AG09309 (cell line): ENCODE measurements around the gene TGFBR2.

Experiments used
- DNase-seq: peaks from one replicate; pipeline ENCODE4 v3.0.0-alpha.2; 2010; ENCODE audit warnings: low read depth
- H3K4me3 ChIP-seq: 2 replicates; pipeline ENCODE4 v1.5.1; 2011; ENCODE audit warnings: mild to moderate bottlenecking, low read depth, low read length, moderate library complexity; ENCODE audit not compliant: control insufficient read depth
- TF ChIP-seq, protein P1 (sequence below): IDR thresholded peaks from 2 replicates; pipeline ENCODE4 v1.5.1; 2011; ENCODE audit warnings: mild to moderate bottlenecking, low read depth, low read length, inconsistent platforms; ENCODE audit not compliant: insufficient read depth, control insufficient read depth; ENCODE audit errors: missing control alignments

Gene TGFBR2

DNA sequence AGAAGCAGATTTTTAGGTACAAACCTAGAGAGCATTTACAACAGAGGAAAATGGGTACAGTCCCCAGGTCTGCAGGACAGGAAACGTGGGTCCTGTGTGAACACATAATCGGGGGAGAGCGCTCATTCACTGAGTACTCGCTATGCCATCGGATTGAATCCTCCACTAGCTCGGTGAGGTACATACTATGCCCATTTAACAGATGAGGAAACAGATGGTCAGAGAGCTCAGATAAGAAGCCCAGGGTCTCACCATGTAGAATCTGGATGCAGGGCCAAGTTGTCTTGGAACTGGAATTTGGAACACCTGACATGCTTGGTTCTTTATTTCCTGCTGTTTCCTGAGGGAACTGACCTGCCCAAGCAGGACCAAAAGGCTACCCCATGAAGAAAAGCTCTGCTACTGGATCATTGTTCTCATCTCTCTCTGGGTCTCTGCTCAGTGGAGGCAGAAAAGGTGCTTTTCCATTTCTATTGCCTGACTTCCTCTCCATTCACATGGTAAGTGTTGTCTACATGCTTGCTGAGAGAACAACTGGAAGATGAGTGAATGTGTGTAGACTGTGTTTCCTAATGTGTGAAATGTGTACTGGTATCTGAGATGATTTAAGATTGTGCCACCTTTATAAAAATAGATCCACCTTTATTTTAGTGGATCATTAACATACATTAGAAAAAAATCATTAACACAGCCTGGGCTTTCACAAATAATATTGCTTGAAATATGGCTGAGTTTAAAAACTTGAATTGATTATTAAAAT is 89.1 kb downstream of the TGFBR2 start:
- TF ChIP-seq, protein P1, sequence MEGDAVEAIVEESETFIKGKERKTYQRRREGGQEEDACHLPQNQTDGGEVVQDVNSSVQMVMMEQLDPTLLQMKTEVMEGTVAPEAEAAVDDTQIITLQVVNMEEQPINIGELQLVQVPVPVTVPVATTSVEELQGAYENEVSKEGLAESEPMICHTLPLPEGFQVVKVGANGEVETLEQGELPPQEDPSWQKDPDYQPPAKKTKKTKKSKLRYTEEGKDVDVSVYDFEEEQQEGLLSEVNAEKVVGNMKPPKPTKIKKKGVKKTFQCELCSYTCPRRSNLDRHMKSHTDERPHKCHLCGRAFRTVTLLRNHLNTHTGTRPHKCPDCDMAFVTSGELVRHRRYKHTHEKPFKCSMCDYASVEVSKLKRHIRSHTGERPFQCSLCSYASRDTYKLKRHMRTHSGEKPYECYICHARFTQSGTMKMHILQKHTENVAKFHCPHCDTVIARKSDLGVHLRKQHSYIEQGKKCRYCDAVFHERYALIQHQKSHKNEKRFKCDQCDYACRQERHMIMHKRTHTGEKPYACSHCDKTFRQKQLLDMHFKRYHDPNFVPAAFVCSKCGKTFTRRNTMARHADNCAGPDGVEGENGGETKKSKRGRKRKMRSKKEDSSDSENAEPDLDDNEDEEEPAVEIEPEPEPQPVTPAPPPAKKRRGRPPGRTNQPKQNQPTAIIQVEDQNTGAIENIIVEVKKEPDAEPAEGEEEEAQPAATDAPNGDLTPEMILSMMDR: no peak
- no peak for DNase-seq

DNA sequence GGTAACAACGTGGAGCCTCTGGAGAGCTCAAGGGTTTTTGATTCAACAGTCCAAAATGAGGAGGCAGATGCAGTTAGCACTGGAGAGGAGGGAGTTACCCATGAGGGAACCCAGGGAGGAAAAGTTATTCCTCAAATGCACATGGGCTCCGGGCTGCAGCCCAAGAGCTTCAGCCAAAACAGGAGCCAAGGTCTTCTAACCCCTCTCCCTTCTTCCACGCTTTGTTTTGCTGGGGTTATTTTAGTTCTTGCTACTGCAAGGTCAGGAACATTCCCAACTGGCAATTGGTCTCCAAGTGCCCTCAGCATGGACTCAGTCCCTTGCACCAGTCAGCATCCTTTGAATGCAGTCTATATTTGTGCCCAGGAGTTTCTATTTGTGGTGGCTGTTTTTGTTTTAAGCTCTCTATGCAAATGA is 90.0 kb downstream of the TGFBR2 start:
- no peak overlapping the region for H3K4me3 ChIP-seq
- DNase-seq: no peak
- TF ChIP-seq, protein P1: no peak

More for the DNA sequence above, 89.1 kb downstream of the TGFBR2 start:
- no peak overlapping the region for H3K4me3 ChIP-seq

DNA sequence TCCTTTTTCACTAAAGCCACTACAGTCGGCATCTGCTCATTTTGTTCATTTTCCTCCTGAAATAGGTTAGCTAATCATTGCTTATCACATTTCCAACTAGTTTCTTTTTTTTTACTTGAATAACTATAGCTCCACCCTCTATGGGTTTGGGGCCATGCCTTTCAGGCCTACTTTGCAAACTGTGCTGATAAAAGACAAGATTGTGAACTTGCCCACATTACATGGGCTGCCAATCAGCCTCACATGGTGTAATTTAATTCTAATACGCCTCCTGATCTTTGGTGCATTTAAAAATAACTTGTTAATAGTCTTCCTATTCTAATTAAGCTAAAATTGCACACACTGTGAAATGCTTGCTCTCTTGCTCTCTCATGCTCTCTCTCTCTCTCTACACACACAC is 90.5 kb downstream of the TGFBR2 start:
- no peak for DNase-seq

DNA sequence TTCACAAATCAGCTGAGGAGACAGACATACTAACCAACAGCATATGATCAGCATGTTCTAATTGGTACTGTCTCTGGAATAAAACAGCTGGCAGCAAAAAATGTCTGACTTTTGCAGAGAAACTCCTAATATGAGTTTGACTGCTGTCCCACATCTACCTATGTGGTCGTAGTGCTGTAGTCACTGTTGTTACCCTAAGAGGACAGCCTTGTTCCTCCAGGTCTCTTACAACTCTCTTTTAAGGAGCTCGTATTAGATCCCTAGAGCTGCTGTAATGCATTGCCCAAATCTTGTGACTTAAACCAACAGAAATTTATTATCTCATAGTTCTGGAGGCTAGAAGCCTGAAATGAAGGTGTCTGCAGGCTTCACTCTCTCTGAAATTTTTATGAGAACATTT is 92.1 kb downstream of the TGFBR2 start:
- no peak for DNase-seq
- TF ChIP-seq, protein P1: no peak
- no peak overlapping the region for H3K4me3 ChIP-seq

More for the DNA sequence above, 90.5 kb downstream of the TGFBR2 start:
- H3K4me3 ChIP-seq: no peak overlapping the region
- TF ChIP-seq, protein P1: no peak

DNA sequence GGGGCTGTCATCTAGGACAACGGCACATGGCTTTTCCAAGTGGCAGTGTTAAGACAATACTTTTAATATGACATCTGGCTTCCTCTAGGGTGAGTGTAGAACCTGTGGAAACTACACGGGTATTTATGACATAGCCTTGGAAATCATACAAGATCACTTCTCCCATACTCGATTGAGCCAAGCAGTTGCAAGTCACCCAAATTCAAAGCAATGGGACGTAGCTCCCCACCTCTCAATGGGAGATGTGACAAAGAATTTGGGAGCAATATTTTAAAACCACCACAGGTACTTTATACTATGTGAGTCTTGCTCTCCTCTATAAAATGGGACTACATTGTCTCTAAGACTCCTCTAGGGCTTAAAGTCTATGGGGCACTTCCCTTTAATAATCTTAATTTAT is 93.5 kb downstream of the TGFBR2 start:
- no peak overlapping the region for H3K4me3 ChIP-seq

DNA sequence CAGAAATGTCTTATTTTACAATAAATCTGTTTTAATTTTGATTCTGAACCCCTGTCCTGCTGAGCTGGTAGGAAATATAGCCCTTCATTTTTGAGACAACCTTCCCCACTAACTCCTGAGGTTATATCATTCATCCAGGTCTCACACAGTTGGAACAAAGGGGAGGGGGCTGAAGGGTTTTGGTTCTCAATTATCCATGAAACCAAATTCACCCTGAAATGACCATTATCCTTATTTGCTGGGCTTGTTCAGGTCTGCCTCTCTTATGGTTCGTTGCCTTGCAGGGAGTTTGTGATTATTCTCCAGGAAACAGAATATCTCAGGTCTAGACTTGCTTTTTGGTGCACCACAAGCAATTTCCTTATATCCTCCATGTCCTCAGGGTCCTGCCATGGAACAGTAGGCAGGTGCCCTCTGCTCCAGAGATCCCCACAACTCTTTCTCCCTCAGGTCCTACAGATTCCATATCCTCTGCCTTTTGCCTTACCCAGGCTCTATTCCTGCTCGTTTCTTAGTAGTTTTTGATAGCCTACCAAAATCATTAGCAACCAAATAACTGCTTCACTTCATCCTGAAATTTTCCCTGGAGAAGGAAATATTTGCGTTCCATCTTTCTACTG is 94.4 kb downstream of the TGFBR2 start:
- no peak overlapping the region for H3K4me3 ChIP-seq
- no peak for DNase-seq
- TF ChIP-seq, protein P1: no peak

More for the DNA sequence above, 93.5 kb downstream of the TGFBR2 start:
- TF ChIP-seq, protein P1: no peak
- no peak for DNase-seq
